Endodermal cell (in vitro differentiated cells): ENCODE results near the gene KIF18B. TPM values are rescaled to one million over a fixed set of nuclear protein-coding genes. Genes with fewer than 3 reads are reported as not detected.

Source experiments
- DNase-seq: peaks from one replicate; pipeline ENCODE4 v3.0.0-alpha.2; 2017
- H3K27ac ChIP-seq: 2 replicates; pipeline ENCODE4 v1.5.1; 2013; ENCODE audit warnings: mild to moderate bottlenecking, low read depth, low read length, moderate library complexity
- H3K27me3 ChIP-seq: 2 replicates; pipeline ENCODE4 v1.6.1; 2013; ENCODE audit warnings: mild to moderate bottlenecking, low read length, moderate library complexity; ENCODE audit not compliant: insufficient read depth, control insufficient read depth, poor library complexity, severe bottlenecking
- H3K36me3 ChIP-seq: 2 replicates; pipeline ENCODE4 v1.7.0; 2013; ENCODE audit warnings: mild to moderate bottlenecking, low read length, moderate library complexity; ENCODE audit not compliant: control insufficient read depth, insufficient read depth
- H3K4me1 ChIP-seq: one replicate; pipeline ENCODE4 v1.7.0; 2013; ENCODE audit warnings: low read length; ENCODE audit not compliant: control insufficient read depth, insufficient read depth
- H3K4me3 ChIP-seq: 2 replicates; pipeline ENCODE4 v1.5.1; 2013; ENCODE audit warnings: mild to moderate bottlenecking, low read length, moderate library complexity
- H3K9ac ChIP-seq: 2 replicates; pipeline ENCODE4 v1.6.1; 2013; ENCODE audit warnings: mild to moderate bottlenecking, low read length, moderate library complexity; ENCODE audit not compliant: poor library complexity, severe bottlenecking; ENCODE audit errors: extremely low read depth
- H3K9me3 ChIP-seq: 2 replicates; pipeline ENCODE4 v1.6.1; 2013; ENCODE audit warnings: mild to moderate bottlenecking, low read length, moderate library complexity; ENCODE audit not compliant: control insufficient read depth
- H3K27ac Mint-ChIP-seq: 2 replicates; pipeline ENCODE4 v1.8.0; 2020; ENCODE audit warnings: mixed read lengths
- H3K27me3 Mint-ChIP-seq: 2 replicates; pipeline ENCODE4 v1.8.0; 2021; ENCODE audit warnings: mild to moderate bottlenecking, mixed read lengths; ENCODE audit not compliant: insufficient read depth
- H3K36me3 Mint-ChIP-seq: 2 replicates; pipeline ENCODE4 v1.8.0; 2020; ENCODE audit warnings: low read depth, mixed read lengths
- H3K4me1 Mint-ChIP-seq: 2 replicates; pipeline ENCODE4 v1.8.0; 2020; ENCODE audit warnings: mixed read lengths
- H3K4me3 Mint-ChIP-seq: 2 replicates; pipeline ENCODE4 v1.8.0; 2020; ENCODE audit warnings: mild to moderate bottlenecking, moderate library complexity, mixed read lengths
- H3K9me3 Mint-ChIP-seq: 2 replicates; pipeline ENCODE4 v1.8.0; 2020; ENCODE audit warnings: mild to moderate bottlenecking, mixed read lengths
- WGBS, 2 experiments: methylation state at CpG; one replicate each; pipeline versions ENCODE4 v1.1.5 to v1.1.7; 2013; ENCODE audit warnings: missing lambda C conversion rate in 2 of 2, mixed read lengths in 1 of 2; ENCODE audit not compliant: insufficient coverage in 1 of 2, insufficient read length in 1 of 2; 5-methylcytosine and 5-hydroxymethylcytosine counted together
- total RNA-seq, 2 donors: library from RNA; stranded (reverse); fragmentation: NEBNext Ultra II Directional in 1 of 2; extraction: Animal tissue kit (Norgen Biotek cat#: 25700) in 1 of 2; gene quantifications; 2 replicates in 1 of 2; 3 replicates in 1 of 2; pipeline ENCODE4 v1.2.1, GENCODE V29; 2021
- TF ChIP-seq, protein P1 (sequence below): fragments of 200-600 bp; sonication (generic); conservative IDR thresholded peaks from 2 replicates; pipeline ENCODE4 v1.5.0; 2021; ENCODE audit warnings: antibody characterized with exemption, mild to moderate bottlenecking

Gene KIF18B
- total RNA-seq, 2 donors from 2014 or later, result 43.5 to 64.7 TPM

DNA sequence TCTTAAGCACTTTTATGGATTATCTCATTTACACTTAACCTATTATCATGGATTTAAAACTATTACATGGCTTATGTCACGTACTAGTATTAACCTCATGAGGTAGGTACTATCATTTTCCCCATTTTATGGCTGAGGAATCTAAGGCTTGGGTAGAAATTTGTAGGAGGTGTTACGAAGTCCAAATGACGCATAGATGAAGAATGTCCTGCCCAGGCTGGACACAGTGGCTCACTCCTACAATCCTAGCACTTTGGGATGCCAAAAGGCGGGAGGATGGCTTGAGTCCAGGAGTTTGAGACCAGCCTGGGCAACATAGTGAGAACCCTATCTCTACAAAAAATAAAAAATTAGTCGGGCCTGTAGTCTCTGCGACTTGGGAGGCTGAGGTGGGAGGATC, 25.4 kb upstream of the KIF18B start:
- Mint-ChIP-seq H3K9me3 (no peaks in the 10 kb centered on the region), H3K27ac (no peak overlapping the region), H3K27me3 (peaks cover 53% of the 10 kb centered on the region), H3K36me3 (no peaks in the 10 kb centered on the region), H3K4me1 (peaks cover 17% of the 10 kb centered on the region), H3K4me3 (peak overlapping the region; percentile 14)
- Histone ChIP-seq H3K9ac (no peak overlapping the region), H3K36me3 (no peaks in the 10 kb centered on the region), H3K27ac (no peak overlapping the region), H3K4me3 (no peak overlapping the region), H3K4me1 (no peaks in the 10 kb centered on the region), H3K9me3 (no peaks in the 10 kb centered on the region), H3K27me3 (peaks cover 31% of the 10 kb centered on the region)
- DNase-seq, result no peak
- TF ChIP-seq, protein P1, sequence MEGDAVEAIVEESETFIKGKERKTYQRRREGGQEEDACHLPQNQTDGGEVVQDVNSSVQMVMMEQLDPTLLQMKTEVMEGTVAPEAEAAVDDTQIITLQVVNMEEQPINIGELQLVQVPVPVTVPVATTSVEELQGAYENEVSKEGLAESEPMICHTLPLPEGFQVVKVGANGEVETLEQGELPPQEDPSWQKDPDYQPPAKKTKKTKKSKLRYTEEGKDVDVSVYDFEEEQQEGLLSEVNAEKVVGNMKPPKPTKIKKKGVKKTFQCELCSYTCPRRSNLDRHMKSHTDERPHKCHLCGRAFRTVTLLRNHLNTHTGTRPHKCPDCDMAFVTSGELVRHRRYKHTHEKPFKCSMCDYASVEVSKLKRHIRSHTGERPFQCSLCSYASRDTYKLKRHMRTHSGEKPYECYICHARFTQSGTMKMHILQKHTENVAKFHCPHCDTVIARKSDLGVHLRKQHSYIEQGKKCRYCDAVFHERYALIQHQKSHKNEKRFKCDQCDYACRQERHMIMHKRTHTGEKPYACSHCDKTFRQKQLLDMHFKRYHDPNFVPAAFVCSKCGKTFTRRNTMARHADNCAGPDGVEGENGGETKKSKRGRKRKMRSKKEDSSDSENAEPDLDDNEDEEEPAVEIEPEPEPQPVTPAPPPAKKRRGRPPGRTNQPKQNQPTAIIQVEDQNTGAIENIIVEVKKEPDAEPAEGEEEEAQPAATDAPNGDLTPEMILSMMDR, result no peak
- WGBS, 2 experiments, result 96 to 99% methylated on average over 4 to 6 of the region's 6 CpGs

DNA sequence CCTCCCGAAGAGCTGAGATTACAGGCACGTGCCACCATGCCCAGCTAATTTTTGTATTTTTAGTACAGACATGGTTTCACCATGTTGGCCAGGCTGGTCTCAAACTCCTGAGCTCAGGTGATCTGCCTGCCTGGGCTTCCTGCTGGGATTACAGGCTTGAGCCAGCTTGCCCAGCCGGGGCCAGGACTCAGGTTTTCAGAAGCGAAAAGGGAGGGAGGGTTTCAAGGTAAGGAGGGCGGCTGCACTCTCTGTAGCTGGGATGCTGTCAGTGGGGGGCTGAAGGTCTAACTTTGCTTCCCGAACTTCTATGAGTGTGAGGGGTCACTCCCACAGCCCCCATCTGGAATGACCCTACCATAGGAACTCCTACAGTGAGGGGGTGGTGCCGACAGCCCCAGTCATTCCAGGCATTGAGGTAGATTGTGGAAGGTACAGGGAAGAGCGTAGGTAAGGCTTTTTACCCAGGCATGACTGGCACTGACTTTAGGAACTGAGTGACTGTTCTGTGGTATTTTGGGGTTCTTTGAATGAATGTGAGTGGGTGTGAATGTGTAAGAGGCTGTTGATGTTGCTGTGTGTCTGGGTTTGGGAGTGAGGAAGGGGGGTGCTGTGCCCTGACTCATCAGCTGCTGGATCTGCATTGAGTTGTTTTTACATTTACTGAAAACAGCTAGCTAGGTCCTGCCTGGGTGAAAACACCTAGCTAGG, 24.4 kb upstream of the KIF18B start:
- TF ChIP-seq, protein P1, result no peak
- no peak overlapping the region for H3K9ac ChIP-seq
- Mint-ChIP-seq H3K36me3 (no peaks in the 10 kb centered on the region), H3K4me1 (peaks cover 17% of the 10 kb centered on the region), H3K27ac (peak overlapping the region; percentile 66), H3K4me3 (peak overlapping the region; percentile 14), H3K9me3 (no peaks in the 10 kb centered on the region), H3K27me3 (peaks cover 58% of the 10 kb centered on the region)
- no peak overlapping the region for H3K4me3 ChIP-seq
- no peaks in the 10 kb centered on the region for H3K9me3 ChIP-seq
- H3K27me3 ChIP-seq, result peaks cover 41% of the 10 kb centered on the region
- H3K36me3 ChIP-seq, result no peaks in the 10 kb centered on the region
- DNase-seq, result peak; percentile 92
- 41 to 58% methylated on average over 4 to 8 of the region's 8 CpGs for WGBS, 2 experiments
- no peak overlapping the region for H3K27ac ChIP-seq
- no peaks in the 10 kb centered on the region for H3K4me1 ChIP-seq

DNA sequence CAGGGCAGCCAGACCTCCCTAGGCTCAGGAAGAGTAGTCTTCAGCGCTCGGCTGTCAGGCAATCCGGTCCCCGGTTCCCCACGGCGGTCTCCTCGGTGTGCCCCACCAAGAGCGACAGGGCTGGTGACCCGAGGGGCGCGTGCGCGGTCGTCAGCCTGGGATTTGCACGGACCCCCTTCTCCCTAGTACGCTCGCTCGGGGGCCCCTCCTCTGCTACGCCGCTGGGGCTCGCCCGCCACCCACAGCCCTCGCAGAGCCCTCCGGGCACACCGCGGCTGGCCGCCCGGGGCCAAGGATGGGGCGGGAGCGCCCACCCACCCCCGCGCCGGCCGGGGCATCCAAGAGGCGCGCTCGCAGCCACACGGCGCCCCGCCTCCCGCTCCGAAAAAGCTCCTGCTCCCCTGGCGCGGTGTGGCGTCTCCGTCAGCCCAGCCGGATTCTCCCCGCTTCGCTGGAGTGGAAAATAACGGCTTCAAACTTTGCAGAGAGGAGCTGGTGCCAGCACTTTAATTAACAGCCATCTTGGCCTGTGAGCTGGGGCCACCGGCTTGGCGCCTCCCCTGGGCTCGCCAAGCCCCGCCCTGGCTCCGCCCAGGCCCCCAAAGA, 22.7 kb upstream of the KIF18B start:
- WGBS, 2 experiments, result 3 to 4% methylated on average over 17 to 55 of the region's 55 CpGs
- peak overlapping the region; percentile 76 for H3K4me3 Mint-ChIP-seq

More for the DNA sequence above, 22.7 kb upstream of the KIF18B start:
- Histone ChIP-seq H3K27ac (no peak overlapping the region), H3K9me3 (peaks cover 7% of the 10 kb centered on the region), H3K36me3 (no peaks in the 10 kb centered on the region), H3K4me1 (no peaks in the 10 kb centered on the region), H3K4me3 (peak overlapping the region; percentile 84), H3K27me3 (peaks cover 58% of the 10 kb centered on the region), H3K9ac (no peak overlapping the region)
- peak; percentile 85 for DNase-seq
- TF ChIP-seq, protein P1, result no peak
- H3K27ac Mint-ChIP-seq, result no peak overlapping the region
- peaks cover 17% of the 10 kb centered on the region for H3K4me1 Mint-ChIP-seq
- H3K27me3 Mint-ChIP-seq, result peaks cover 66% of the 10 kb centered on the region
- peaks cover 3% of the 10 kb centered on the region for H3K9me3 Mint-ChIP-seq
- no peaks in the 10 kb centered on the region for H3K36me3 Mint-ChIP-seq
